Medulla oblongata (tissue), 1 donor: Measurements from ENCODE around the gene CEBPB.
"Not testable (repeated sequence)": the region's sequence is repeated elsewhere in the genome, so short reads cannot be mapped to it uniquely, and the experiment has no call there.

Experiments
- DNase-seq: peaks from one replicate; pipeline ENCODE4 v3.0.0-alpha.2; 2015; ENCODE audit errors: extremely low spot score

Gene CEBPB

GRCh38 chr20:50169329-50169823 lies 21.3 kb upstream of the CEBPB start:
- DNase-seq: peak; percentile 88

- DNase-seq: no peak
Observed at GRCh38 chr20:50170549-50171220, 19.9 kb upstream of the CEBPB start.

- DNase-seq: peak; percentile 59
Observed at GRCh38 chr20:50172347-50173013, 18.1 kb upstream of the CEBPB start.

- no peak for DNase-seq
Observed at GRCh38 chr20:50174456-50174855, 16.2 kb upstream of the CEBPB start.

GRCh38 chr20:50175938-50176933 lies 14.4 kb upstream of the CEBPB start:
- no peak for DNase-seq

- DNase-seq: not testable (repeated sequence)
Observed at GRCh38 chr20:50178672-50179071, 12.0 kb upstream of the CEBPB start.

- no peak for DNase-seq
Observed at GRCh38 chr20:50181344-50181743, 9.3 kb upstream of the CEBPB start.

GRCh38 chr20:50182346-50182745 lies 8.3 kb upstream of the CEBPB start:
- no peak for DNase-seq

- DNase-seq: no peak
Observed at GRCh38 chr20:50185426-50185825, 5.2 kb upstream of the CEBPB start.

- DNase-seq: peak; percentile 90
Observed at GRCh38 chr20:50186151-50186885, 4.3 kb upstream of the CEBPB start.

- DNase-seq: no peak
Observed at GRCh38 chr20:50186987-50187402, 3.6 kb upstream of the CEBPB start.

GRCh38 chr20:50187403-50188051 lies 3.1 kb upstream of the CEBPB start:
- no peak for DNase-seq

- DNase-seq: no peak
Observed at GRCh38 chr20:50188287-50188688, 2.3 kb upstream of the CEBPB start.

- DNase-seq: no peak
Observed at GRCh38 chr20:50188879-50189680, 1.6 kb upstream of the CEBPB start.

GRCh38 chr20:50189681-50190250 lies 864 bp upstream of the CEBPB start:
- DNase-seq: no peak

GRCh38 chr20:50191065-50191543 lies 474 bp downstream of the CEBPB start:
- no peak for DNase-seq

GRCh38 chr20:50191544-50192363 lies 1.1 kb downstream of the CEBPB start:
- DNase-seq: no peak

- DNase-seq: peak; percentile 76
Observed at GRCh38 chr20:50192364-50193198, 2.0 kb downstream of the CEBPB start.
